Measurements from ENCODE around the gene PJA2. TPM values are rescaled to one million over a fixed set of nuclear protein-coding genes. Genes with fewer than 3 reads are reported as not detected.

The PJA2 gene
- total and polyA plus RNA-seq, 4 donors = 23.6 to 69.2 (median 42.8) TPM

- no peak for TF ChIP-seq HNF4A (conservative IDR thresholded peaks at IDR 0.05)
- TF ChIP-seq TAF1 (conservative IDR thresholded peaks at IDR 0.05) = no peak
- TF ChIP-seq REST (IDR thresholded peaks at IDR 0.05) = no peak
- TF ChIP-seq FOXA1 (IDR thresholded peaks at IDR 0.05) = no peak
These were observed 97.1 kb downstream of the PJA2 start (continued) for GRCh38 chr5:109312695-109313094.

GRCh38 chr5:109310315-109310714 lies 99.5 kb downstream of the PJA2 start:
- DNase-seq (ENCODE audit: low spot score) = no peak
- Histone ChIP-seq H3K9me3 (ENCODE audit: control insufficient read depth in 4 of 4, low read length in 3 of 4) (no peaks in the 10 kb centered on the region), H3K27ac (ENCODE audit: low read depth in 1 of 2, low read length in 2 of 2) (no peak overlapping the region), H3K36me3 (ENCODE audit: control insufficient read depth in 4 of 4, insufficient read depth in 3 of 4, low read depth in 1 of 4, low read length in 3 of 4) (no peaks in the 10 kb centered on the region), H3K9ac (ENCODE audit: low read depth in 1 of 2, low read length in 2 of 2) (no peak overlapping the region), H3K4me1 (ENCODE audit: control insufficient read depth in 4 of 4, insufficient read depth in 4 of 4, low read length in 3 of 4) (no peaks in the 10 kb centered on the region), H3K27me3 (ENCODE audit: control insufficient read depth in 4 of 4, insufficient read depth in 4 of 4, low read length in 3 of 4) (no peaks in the 10 kb centered on the region), H3K4me3 (ENCODE audit: low read depth in 1 of 3, low read length in 3 of 3) (no peak overlapping the region)
- TF ChIP-seq MAX (IDR thresholded peaks at IDR 0.05) (no peak), FOXA2 (IDR thresholded peaks at IDR 0.05) (no peak), JUND (IDR thresholded peaks at IDR 0.05) (no peak), EGR1 (IDR thresholded peaks at IDR 0.05; ENCODE audit: low read depth in 2 of 2) (no peak), GABPA (IDR thresholded peaks at IDR 0.05 in 1 of 2, conservative IDR thresholded peaks at IDR 0.05 in 1 of 2) (no peak), YY1 (IDR thresholded peaks at IDR 0.05) (no peak), TAF1 (conservative IDR thresholded peaks at IDR 0.05) (no peak), ATF3 (IDR thresholded peaks at IDR 0.05) (no peak)
- WGBS = 96% methylated on average over 3 of the region's 3 CpGs

GRCh38 chr5:109309326-109310063 lies 100.3 kb downstream of the PJA2 start:
- H3K27ac ChIP-seq (ENCODE audit: low read depth in 1 of 2, low read length in 2 of 2) = no peak overlapping the region
- H3K4me3 ChIP-seq (ENCODE audit: low read depth in 1 of 3, low read length in 3 of 3) = no peak overlapping the region
- H3K27me3 ChIP-seq (ENCODE audit: control insufficient read depth in 4 of 4, insufficient read depth in 4 of 4, low read length in 3 of 4) = no peaks in the 10 kb centered on the region
- no peak for DNase-seq (ENCODE audit: low spot score)
- H3K9me3 ChIP-seq (ENCODE audit: control insufficient read depth in 4 of 4, low read length in 3 of 4) = no peaks in the 10 kb centered on the region
- no peaks in the 10 kb centered on the region for H3K4me1 ChIP-seq (ENCODE audit: control insufficient read depth in 4 of 4, insufficient read depth in 4 of 4, low read length in 3 of 4)
- no peak for TF ChIP-seq MAX (IDR thresholded peaks at IDR 0.05)
- no peak for TF ChIP-seq RXRA (IDR thresholded peaks at IDR 0.05)
- TF ChIP-seq TAF1 (conservative IDR thresholded peaks at IDR 0.05) = no peak
- no peak for TF ChIP-seq GABPA (IDR thresholded peaks at IDR 0.05 in 1 of 2, conservative IDR thresholded peaks at IDR 0.05 in 1 of 2)
- TF ChIP-seq NR2F2 (IDR thresholded peaks at IDR 0.05) = no peak
- no peak for TF ChIP-seq FOXA1 (IDR thresholded peaks at IDR 0.05)
- TF ChIP-seq HNF4A (conservative IDR thresholded peaks at IDR 0.05) = no peak
- no peak for TF ChIP-seq ZBTB33 (IDR thresholded peaks at IDR 0.05)
- TF ChIP-seq HNF4G (IDR thresholded peaks at IDR 0.05) = no peak
- TF ChIP-seq CTCF (IDR thresholded peaks at IDR 0.05; ENCODE audit: low read depth, low read length, missing input control) = no peak
- no peak for TF ChIP-seq EGR1 (IDR thresholded peaks at IDR 0.05; ENCODE audit: low read depth in 2 of 2)
- TF ChIP-seq FOXA2 (IDR thresholded peaks at IDR 0.05) = no peak
- no peak for TF ChIP-seq YY1 (IDR thresholded peaks at IDR 0.05)
- H3K36me3 ChIP-seq (ENCODE audit: control insufficient read depth in 4 of 4, insufficient read depth in 3 of 4, low read depth in 1 of 4, low read length in 3 of 4) = no peaks in the 10 kb centered on the region
- 85% methylated on average over 5 of the region's 5 CpGs for WGBS
- H3K9ac ChIP-seq (ENCODE audit: low read depth in 1 of 2, low read length in 2 of 2) = no peak overlapping the region
